Suppressor macrophage (primary cell): Measurements from ENCODE around the gene KNSTRN.

Experiments
- DNase-seq, 4 experiments: peaks; one replicate each; pipeline ENCODE4 v3.0.0-alpha.2; 2020 to 2022
- total RNA-seq, 17 experiments: gene quantifications; one replicate each; lab custom pipeline; 2026; ENCODE audit warnings: mixed read lengths in 6 of 17, inconsistent platforms in 3 of 17; lab: John Stamatoyannopoulos, UW

KNSTRN gene
- total RNA-seq: 4.4 to 30.8 (median 16.1) reads per million in 17 experiments

DNA sequence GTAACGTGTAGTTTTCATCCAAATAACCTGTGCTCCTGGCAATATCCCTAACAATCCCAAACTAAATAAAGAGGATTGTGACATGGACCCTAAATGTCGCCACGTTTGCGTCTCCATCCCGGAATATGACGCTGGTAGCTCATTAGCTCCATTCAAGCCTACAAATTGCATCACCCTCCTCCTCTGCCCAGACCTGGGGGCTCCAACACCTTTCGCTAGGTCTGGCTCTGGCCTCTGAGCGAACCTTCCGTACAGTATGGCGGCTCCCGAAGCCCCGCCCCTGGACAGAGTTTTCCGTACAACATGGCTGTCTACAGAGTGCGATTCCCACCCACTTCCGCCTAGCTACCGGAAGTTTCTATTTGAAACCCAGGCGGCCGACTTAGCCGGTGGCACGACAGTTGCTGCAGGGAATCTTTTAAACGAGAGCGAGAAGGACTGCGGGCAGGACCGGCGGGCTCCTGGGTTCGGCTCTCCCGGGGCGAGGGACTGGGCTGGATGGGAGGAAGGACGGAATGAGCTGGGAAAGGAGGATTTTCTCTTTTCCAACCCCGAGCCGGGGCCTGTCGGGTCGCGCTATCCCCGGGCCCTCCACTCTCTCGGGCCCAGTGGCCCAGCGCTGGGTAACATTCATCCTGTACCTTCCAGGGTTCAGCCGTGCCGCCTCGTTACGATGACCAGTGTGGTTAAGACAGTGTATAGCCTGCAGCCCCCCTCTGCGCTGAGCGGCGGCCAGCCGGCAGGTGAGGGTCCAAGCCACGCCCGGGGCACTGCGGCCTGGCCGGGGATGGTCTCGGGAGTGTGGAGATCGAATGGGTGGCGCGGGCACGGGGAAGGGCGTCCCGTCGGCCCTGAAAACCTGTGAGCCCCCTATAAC lies at the start of gene KNSTRN:
Gene KNSTRN (plus strand): TSS at position 142 of the 877 bp plus-strand sequence. CDS start 115 bp downstream, at position 257.
- peak; percentile 95 to 96 (median 96) for DNase-seq

DNA sequence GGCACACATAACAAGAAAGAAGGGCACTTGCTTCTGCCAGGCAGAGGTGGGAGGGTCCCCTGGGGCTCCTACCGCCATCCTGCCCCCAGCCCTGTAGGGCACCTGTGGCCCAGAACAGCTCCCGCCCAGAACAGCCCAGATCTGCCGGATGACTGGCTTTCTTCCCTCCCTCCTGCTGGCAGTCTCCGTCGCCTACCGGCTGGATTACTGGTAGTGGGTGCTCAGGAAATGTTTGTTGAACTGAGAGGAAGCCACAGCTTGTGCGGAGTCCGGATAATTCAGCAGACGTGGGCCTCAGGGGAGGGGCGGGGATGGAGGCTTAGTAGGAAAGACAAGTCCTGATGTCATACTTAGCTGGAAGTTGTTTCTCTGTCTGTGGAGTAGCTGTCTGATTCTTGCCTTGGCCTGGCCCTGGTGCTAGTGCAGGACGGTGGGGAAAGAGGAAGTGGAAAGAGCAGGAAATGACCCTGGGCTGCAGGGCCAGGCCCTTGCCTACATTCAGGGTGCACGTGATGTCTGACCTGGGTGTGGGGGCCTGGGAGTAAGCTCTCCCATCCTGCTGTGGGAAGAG lies 48.5 kb upstream of the KNSTRN start:
- DNase-seq: peak; percentile 93 to 97 (median 94)

DNA sequence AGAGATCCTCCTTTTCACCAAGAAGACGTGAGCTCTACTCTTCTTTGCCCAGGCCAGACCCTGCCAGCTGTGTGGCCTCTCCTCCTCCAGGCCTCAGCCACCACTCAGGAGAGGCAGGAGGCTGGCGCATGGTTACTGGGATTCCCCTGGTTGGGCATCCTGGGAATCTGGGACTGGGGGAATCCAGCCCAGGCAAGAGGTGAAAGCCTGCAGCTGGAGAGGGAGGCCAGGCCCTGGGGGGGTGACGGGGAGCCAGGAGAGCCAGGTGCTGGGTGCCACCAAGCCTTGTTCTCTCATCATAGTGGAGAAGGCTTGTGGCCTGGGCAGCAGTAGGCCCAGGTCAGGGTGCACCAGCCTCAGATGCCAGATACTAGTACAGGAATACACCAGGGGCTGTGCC lies 48.0 kb upstream of the KNSTRN start:
- no peak for DNase-seq

DNA sequence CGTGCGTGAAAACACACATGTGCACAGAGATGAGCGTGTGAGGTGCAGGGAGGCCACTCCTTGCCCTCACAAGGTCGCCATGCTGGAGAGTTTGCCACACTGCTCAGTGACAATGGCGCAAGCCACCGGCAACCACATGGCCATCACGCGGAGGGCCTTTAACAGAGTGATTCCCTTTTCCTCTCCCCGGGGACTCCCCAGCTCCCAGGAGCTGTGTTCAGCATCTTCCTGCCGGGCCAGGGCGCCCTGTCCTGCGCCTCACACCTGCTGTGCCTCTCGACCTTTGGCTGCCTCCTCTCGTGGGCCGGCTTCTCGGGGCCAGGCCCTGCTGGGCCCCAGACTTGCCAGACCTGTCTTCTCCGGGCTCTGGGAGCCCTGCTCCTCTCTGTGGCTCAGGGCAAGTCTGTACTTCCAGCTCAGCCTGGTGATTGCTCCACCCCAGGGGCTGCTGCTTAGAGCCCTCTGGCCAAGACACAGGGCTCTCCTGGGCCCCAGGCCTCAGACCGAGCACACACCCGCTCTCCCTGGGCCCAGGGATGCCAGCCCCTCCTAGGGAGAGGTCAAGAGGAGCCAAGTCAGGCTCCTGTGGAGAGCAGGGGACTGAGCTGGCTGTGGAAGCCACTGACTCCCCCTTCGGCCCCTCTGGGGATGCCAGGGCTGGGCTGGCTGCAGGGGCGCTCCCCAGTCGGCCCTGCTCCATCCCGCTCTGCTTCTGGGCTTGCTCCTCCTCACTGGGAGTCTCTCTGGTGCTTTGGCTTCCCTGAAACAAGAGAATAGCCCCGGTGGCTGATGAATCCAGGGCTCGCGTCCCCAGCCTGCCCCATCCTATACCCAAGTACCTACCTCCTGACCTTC lies 47.4 kb upstream of the KNSTRN start:
- peak; percentile 79 to 90 (median 84) for DNase-seq

DNA sequence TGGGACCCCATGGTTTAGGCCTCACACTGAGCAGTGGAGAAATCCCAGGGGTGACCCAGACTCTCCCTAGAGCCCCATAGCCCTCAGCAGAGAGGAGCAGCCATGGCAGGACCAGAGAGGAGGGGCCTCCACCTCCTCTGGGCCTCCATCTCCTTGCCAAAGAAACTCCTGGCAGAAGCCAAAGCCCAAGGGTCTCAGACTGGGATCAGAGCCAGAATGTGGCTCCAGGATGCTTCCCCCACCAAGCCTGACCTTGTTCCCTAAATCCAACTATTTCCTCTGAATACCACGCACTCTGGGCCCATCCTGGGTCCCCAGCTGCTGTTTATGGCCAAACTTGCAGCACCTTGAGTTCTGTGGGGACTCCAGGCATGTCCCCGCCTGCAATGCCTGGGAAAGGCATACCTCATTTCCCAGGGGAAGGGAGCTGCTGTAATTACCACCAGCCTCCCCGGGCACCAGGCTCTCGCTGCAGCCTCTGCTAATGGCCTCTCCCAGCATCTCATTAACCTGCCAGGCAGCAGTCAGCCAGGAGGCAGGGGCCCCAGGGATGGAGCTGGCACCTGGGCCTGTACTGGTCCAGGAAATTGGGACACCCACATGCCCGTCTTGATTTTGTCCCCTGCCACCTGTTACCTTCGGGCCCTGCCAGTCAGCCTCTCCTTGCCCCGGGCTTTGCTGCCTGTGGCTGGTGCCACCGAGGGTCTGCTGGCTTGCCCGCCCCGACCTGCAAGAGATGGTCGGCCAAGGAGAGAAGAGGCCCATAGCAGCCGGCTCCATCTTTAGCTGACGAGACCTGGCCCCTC lies 46.4 kb upstream of the KNSTRN start:
- no peak for DNase-seq

DNA sequence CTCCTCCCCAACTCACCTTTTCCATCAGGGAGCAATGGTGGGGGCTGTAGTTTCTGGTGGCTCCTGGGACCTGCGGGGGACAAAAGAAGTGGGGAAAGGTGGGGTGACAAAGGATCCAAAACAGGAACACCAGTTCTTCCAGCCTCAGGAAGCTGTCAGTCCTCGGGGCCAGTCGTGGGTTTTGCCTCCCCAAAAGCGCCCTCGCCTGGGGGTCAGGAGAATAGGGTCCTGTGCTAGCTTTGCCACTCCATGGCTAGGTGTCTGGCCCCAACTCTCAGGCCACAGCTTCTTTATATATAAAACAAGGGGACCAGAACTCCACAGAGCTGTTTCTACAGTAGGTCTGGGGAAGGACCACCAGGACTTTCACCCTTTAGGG lies 45.8 kb upstream of the KNSTRN start:
- DNase-seq: peak; percentile 65 to 84 (median 74)

DNA sequence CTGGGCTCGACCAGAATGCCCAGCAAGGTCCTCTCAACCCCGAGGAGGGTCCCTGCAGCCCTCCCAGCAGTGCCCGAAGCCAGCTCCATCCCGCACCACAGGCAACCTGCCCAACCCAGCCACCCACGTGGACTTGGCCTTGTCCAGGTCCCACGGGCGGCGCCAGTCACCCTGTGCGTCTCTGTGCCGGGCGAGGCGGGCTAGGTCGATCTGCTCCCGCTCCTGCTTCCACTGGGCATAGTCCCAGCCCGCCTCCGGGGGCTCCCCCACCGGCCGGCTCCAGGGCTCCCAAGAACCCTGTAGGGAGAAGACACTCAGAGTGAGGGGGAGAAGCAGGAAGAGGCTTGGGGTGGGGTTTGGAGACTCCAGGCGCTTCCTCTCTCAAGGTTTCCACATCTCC lies 44.9 kb upstream of the KNSTRN start:
- DNase-seq: no peak

GRCh38 chr15:40338041-40338657 lies 44.4 kb upstream of the KNSTRN start:
- DNase-seq: peak; percentile 79 to 92 (median 88)

DNA sequence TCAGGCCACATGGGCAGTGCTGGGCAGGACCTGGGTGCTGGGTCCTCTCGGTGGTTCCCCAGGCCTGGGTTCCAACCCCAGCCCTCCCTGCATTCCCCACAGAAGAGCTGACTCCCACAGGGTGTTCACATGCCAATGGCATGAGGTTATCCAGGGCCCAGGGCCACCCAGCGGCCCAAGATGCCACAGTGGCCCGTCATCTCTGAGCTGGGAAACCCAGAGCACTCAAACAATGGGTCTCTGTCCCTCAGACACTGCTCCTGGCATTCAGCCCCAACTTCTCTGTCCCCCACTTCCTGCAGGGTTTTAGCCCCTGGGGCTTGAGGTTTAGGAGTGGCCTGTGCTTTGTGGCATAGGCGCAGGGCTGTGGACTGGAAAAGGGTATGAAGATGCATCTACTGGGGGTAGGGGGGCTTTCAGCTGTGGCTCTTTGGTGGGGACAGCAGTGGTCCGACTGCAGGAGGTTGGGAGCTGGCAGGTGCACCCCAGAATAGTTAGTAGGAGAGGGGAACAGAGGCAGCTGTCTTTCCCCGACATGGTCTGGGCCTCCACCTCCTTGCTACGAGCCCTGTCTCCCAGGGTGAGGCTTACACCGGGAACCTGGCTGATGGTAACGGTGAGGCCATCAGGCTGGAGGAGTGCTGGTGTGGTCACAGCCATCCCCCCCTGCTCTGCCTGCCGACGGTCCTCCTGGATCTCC lies 43.5 kb upstream of the KNSTRN start:
- DNase-seq: no peak

GRCh38 chr15:40339621-40339945 lies 42.9 kb upstream of the KNSTRN start:
- no peak for DNase-seq

DNA sequence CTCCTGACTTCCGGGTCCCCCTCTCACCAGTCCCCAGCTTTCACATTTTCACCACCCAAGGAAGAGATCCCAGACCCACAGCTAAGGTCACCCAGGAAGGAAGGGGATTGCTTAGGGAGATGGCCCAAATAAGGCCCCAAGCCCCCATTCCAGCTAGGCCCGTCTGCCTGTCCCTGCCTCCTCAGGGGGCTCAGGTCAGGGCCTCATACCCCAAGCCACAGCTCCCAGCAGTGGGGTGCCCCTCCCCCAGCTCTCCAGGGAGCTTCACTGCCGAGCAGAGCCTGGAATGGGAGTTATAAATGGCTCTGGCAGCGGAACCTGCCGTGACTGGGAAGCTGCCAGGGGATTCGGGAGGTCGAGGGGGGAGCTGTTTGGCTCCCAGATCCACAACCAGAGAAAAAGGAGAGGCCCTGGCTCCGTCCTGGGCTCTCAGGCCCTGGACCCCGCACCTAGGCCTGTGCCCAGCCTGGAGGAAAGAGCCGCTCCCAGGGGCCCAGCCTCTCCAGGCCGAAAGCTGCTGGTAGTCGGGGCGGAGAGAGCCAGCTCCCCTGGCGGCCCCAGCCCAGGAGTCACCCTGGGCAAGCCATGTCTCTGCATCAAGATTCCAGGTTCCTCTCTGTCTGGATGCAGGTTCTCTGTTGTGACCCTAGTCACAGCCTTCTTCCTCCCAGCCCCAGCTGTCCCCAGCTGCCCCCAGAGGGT lies 42.3 kb upstream of the KNSTRN start:
- no peak for DNase-seq

DNA sequence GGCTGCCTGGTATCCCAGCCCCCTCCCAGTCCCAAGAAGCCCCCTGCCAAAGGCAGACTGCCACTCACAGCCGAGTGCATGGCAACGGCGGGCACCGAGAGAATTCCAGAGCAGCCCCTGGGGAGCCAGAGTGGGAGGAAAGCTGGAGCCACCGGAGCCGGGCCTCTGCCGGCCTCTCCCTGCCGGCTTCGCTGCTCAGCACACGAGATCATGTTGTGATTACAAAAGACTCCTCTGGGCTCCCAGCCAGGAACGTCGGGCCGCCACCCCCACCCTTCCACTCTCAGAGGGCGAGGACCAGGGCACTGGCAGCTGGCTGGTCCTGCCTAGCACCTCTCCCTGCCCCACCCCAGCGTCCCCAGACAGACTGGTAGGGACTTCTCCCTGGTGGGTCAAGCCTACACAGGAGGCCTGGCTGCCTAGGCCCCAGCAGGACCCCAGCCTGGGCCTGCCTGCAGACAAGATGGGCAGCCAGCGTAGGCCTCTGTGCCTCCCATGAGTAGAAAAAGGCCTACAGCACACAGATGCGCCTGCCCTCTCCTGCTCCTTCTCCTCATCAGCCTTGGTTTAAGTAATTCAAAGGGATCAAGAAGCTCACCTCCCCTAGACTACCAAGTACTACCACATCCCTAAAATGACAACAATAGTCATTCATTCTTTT lies 41.7 kb upstream of the KNSTRN start, which contains the start of gene CCDC9B:
Gene CCDC9B (minus strand): TSS at position 200 of the 661 bp plus-strand sequence. CDS start 120 bp downstream, at position 80.
- DNase-seq: peak; percentile 89 to 94 (median 91)

DNA sequence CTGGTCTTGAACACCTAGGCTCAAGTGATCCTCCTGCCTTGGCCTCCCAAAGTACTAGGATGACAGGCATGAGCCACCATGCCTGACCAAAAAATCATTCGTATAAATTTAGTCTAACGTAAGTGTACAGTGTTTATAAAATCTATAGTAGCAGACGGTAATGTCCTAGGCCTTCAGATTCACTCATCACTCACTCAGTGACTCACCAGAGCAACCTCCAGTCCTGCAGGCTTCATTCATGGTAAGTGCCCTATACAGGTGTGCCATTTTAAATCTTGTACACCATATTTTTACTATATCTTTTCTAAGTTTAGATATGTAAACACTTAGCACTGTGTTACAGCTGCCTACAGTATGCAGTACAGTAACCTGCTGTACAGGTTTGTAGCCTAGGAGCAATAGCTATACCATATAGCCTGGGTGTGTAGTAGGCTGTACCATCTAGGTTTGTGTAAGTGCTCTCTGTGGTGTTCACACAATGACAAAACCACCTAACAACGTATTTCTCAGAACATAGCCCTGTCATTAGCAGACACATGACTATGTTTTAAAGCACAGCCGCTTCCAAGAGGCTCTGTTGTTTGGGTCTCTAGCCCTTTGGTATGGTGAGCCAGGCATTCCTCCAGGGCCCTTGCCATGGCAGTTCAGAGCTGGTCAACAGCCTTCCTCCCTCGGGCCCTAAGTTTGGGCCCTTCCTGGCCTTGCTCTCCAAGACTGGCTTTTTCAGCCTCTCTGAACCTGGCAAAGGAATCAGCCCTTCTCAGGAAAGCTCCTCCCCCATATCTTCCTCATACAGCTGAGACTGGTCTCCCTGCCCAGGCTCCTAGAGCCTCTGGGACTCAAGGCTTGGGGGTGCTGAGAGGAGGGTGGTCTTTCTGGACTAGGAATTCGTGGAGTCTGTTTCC lies 39.9 kb upstream of the KNSTRN start:
- DNase-seq: no peak

DNA sequence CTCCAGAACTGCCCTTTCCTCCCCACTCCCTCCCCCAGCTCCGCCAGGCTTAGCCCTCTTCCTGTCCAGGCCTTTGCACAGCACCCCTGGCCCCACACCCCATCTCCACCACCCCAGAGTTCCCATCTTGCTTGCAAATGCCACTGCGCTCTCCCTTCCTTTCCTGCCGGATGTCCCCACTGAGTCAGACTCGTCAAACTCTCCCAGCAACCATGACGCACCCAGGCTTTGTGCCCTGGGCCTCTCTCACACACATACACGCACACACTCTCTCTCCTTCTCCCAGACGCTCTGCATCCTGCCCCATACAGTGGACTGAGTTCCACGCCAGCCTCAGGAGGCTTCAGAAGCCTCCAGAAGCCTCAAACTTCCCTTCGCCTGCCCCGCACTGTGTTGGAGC lies 39.0 kb upstream of the KNSTRN start:
- peak; percentile 52 to 71 (median 62) for DNase-seq

GRCh38 chr15:40344217-40344616 lies 38.3 kb upstream of the KNSTRN start:
- DNase-seq: no peak

DNA sequence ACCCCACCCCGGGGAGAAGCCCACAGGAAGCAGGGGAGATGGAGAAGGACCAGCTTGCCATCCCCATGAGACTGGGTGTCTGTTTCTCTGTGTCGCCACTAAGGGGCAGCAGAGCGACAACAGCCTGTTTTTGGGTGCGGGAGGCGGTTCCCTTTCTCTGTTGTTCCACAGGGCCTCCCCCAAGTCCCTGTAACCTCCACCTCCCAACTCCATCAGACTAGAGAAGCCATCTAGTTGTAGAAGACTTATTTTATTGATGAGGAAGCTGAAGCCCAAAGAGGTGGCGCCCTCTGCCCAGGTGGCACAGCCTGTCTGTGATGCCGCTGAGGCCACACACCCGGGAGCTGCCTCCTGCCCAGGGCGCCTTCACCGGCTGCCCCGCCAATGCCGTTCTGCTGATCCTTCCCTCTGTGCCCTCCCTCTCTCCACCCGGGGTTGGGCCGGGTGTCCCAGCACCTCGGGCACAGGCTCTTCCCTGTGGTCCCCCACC lies 37.8 kb upstream of the KNSTRN start:
- peak; percentile 78 to 85 (median 82) for DNase-seq

GRCh38 chr15:40345225-40345866 lies 37.2 kb upstream of the KNSTRN start:
- DNase-seq: no peak
